Non-pigmented ciliary epithelial cell (primary cell): ENCODE data around the gene TNNC2.

Experiments
- DNase-seq: peaks from one replicate; pipeline ENCODE4 v3.0.0-alpha.2; 2010; ENCODE audit warnings: low read depth

The TNNC2 gene

DNA sequence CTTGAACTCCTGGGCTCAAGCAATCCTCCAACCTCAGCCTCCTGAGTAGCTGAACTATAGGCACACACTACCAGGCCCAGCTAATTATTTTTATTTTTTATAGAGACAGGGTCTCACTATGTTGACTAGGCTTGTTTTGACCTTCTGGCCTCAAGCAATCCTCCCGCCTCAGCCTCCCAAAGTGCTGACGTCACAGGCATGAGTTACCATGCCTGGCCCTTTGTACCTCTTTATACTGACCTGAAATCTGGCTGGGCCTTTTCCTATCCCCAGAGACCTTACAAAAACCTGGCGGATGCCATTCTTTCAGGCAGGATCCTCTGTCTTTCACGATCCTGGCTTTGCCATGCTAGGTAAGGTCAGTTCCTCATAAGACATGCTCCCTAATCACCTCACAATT lies 47.0 kb downstream of the TNNC2 start:
- no peak for DNase-seq

DNA sequence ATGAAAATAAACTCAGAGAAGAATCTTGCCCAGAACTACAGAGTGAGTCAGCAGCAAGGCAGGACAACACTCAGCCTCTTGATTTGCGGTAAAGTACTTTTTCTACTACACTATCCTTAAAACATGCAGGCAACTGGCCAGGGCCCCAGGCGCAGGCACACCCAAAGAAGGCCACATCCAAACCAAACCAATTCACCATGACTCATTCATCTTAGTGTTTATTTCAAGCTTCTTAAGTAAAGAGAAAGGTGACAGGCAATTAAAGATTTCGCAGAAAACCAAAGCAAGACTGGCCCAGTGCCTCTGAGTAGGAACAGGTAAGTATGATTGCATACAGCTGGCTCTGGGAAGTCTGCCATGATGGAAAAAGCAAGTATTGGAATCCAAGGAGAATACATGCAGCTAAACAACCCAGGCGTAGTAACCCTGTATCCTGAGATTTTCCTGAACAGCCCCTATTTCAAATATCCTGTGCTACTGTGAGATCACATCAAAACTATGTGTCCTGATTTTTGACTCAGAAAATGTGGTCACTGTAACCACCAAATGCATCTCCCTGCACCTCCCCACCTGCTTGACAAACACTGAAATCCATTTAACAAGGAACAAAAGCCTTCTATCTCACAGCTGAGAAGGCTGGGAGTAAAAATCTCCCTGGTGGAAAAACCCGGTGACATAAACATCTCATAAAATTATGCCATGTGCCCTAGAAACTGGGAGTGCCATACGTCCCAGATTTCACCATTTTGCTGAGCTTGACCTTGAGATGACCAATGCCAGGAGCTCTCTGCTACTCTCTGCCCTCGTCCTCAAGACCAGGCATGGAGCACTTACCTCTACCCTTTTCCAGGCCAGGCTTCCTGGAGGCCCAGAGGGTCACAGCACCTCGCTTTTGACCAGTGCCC lies 47.8 kb downstream of the TNNC2 start:
- peak; percentile 97 for DNase-seq

DNA sequence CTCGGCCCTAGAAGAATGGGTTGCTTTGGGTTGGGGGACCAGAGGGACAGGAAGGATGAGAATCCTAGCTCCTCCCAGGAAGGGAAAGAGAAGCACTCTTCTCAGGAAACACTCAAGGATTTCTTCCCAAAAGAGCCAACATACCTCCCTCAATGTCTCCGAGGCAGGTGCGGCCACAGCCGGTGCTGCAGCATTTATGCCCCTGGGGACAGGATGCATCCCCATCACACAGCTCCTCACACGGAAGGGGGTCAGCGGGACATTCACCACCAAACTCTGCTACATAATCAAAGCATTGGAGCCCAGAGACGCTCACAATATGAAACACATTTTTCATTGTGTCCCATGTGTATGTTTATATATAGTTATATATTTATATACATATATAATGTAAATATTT lies 50.2 kb downstream of the TNNC2 start:
- no peak for DNase-seq

DNA sequence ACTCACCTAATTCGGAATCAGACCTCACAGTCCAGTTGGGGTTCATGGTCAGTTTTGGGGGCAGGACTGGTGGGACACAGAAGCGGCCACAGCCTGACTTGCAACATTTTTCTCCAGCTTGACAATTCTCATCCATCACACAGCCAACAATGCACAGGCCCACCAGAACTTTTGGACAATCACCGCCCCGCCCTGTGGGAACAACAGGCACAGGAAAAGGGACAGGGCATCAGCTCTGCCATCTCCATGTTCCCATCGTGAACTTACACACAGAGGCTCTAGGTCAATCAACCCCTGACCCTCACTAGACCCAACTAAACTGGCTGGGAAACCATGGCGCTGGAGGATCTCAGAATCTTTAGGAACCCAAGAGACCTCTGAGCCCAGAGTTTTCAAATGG lies 51.7 kb downstream of the TNNC2 start:
- no peak for DNase-seq

DNA sequence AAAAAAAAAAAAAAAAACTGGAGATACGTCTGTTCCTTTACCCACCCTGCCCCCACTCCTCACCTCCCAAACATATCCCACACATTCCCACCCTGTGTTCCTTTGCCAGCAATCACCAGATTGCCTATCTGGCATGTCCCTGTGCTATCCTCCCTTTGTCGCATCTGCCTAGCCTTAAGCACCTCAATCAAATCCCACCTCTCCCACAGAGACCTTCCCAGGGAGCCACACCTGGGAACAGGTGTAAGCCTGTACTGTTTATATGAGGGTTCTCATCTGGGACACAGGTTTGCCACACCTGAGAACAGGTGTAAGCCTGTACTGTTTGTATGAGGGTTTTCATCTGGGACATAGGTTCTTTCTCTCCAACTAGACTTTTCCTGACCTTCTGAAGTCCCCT lies 52.2 kb downstream of the TNNC2 start:
- no peak for DNase-seq
